CD4-positive, alpha-beta T cell (primary cell): ENCODE measurements around the gene C21orf58. TPM values are rescaled to one million over a fixed set of nuclear protein-coding genes. Genes with fewer than 3 reads are reported as not detected.

ENCODE experiments used
- ATAC-seq: fragments of 200-7000 bp; cut with Tn5 transposase; one replicate; pipeline ENCODE4 v1.10.0; 2022; ENCODE audit warnings: mild to moderate bottlenecking; ENCODE audit not compliant: poor library complexity
- CTCF ChIA-PET: fragments of 350-600 bp; sonication (Branson Sonifier 250); formaldehyde crosslinking; loops from one replicate; lab custom pipeline; 2021; ENCODE audit warnings: antibody characterized with exemption, inconsistent platforms; lab: Charles Lee
- POLR2A ChIA-PET: fragments of 350-600 bp; sonication (Branson Sonifier 250); formaldehyde crosslinking; loops from one replicate; lab custom pipeline; 2021; ENCODE audit warnings: antibody characterized with exemption, inconsistent platforms; lab: Charles Lee
- DNase-seq, 14 experiments: peaks; one replicate each; pipeline ENCODE4 v3.0.0-alpha.2; 2013 to 2020; ENCODE audit warnings: mixed read lengths in 2 of 14
- H3K27ac ChIP-seq, 2 donors: one replicate each; pipeline versions ENCODE4 v1.5.1 to v1.7.0; 2013; ENCODE audit warnings: low read length in 2 of 2, low read depth in 1 of 2, mild to moderate bottlenecking in 1 of 2
- H3K27me3 ChIP-seq, 2 experiments: 1 replicate in 1 of 2; 2 replicates in 1 of 2; pipeline versions ENCODE4 v1.6.1 to v1.7.0; 2013; ENCODE audit warnings: low read length in 2 of 2, control low read depth in 1 of 2, mild to moderate bottlenecking in 1 of 2, moderate library complexity in 1 of 2; ENCODE audit not compliant: insufficient read depth in 2 of 2, control insufficient read depth in 1 of 2
- H3K36me3 ChIP-seq: one replicate; pipeline ENCODE4 v1.6.1; 2013; ENCODE audit warnings: low read length, control low read depth; ENCODE audit not compliant: insufficient read depth
- H3K4me1 ChIP-seq: one replicate; pipeline ENCODE4 v1.6.1; 2013; ENCODE audit warnings: low read length, control low read depth; ENCODE audit not compliant: insufficient read depth
- H3K4me3 ChIP-seq: one replicate; pipeline ENCODE4 v1.5.1; 2013; ENCODE audit warnings: mild to moderate bottlenecking, low read length, moderate library complexity
- H3K9me3 ChIP-seq, 2 experiments: 1 replicate in 1 of 2; 2 replicates in 1 of 2; pipeline versions ENCODE4 v1.6.1 to v1.7.0; 2013; ENCODE audit warnings: low read length in 2 of 2, mild to moderate bottlenecking in 2 of 2, control low read depth in 1 of 2, moderate library complexity in 1 of 2; ENCODE audit not compliant: control insufficient read depth in 1 of 2, insufficient read depth in 1 of 2
- H3K27ac Mint-ChIP-seq: one replicate; pipeline ENCODE4 v1.8.0; 2020; ENCODE audit warnings: mixed read lengths
- H3K27me3 Mint-ChIP-seq: one replicate; pipeline ENCODE4 v1.8.0; 2021; ENCODE audit warnings: mixed read lengths
- H3K36me3 Mint-ChIP-seq: one replicate; pipeline ENCODE4 v1.8.0; 2021; ENCODE audit warnings: low read depth, mixed read lengths
- H3K4me1 Mint-ChIP-seq: one replicate; pipeline ENCODE4 v1.8.0; 2021; ENCODE audit warnings: low read depth, mixed read lengths
- H3K4me3 Mint-ChIP-seq: one replicate; pipeline ENCODE4 v1.8.0; 2020; ENCODE audit warnings: mild to moderate bottlenecking, mixed read lengths
- H3K9me3 Mint-ChIP-seq: one replicate; pipeline ENCODE4 v1.8.0; 2020; ENCODE audit warnings: mixed read lengths
- CTCF ChIP-seq: fragments of 200-600 bp; IDR thresholded peaks from one replicate; pipeline ENCODE4 v1.8.0; 2022; ENCODE audit warnings: antibody characterized with exemption, mild to moderate bottlenecking
- intact Hi-C, 2 experiments: fragments of 100-400 bp; cut with DNase I in 1 of 2; cut with micrococcal nuclease in 1 of 2; formaldehyde crosslinking; loops; one replicate each; pipeline versions ENCODE4 v1.15.1 to v1.9.0; 2023 to 2025; cut with DNase I, micrococcal nuclease
- total RNA-seq, 174 experiments: library from RNA in 2 of 174; stranded (reverse) in 2 of 174; gene quantifications; one replicate each; pipeline ENCODE4 v1.2.3 and lab custom pipeline; 2021 to 2026

C21orf58 gene
- total RNA-seq, 2 experiments from 2014 or later, result 2.0 to 2.8 TPM

DNA sequence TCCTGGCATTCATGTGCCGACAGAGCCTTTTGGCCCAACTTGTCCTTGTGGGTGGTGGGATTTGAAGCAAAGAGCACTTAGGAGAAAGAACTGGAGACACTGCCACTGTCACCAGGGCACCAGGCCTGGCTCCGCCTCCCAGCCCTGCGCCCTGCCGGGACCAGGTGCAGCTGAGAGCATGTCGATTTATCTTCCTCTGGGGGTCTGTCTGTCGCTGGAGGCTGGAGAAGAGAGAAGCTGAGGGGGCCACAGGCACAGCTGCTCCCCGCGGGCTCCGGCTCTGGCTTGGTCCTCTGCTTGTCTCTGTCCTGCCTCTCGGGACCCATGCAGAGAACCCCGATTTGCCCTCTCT lies 28.5 kb upstream of the C21orf58 start:
- no peaks in the 10 kb centered on the region for H3K4me1 Mint-ChIP-seq
- intact Hi-C loops, result no loop called here
- POLR2A ChIA-PET, result no interaction called here
- peaks cover 87% of the 10 kb centered on the region for H3K36me3 Mint-ChIP-seq
- no peaks in the 10 kb centered on the region for H3K27me3 Mint-ChIP-seq
- no peak overlapping the region for H3K27ac ChIP-seq
- no peaks in the 10 kb centered on the region for H3K27me3 ChIP-seq
- ATAC-seq (no peak), DNase-seq (no peak)
- no peaks in the 10 kb centered on the region for H3K4me1 ChIP-seq
- no peak for TF ChIP-seq CTCF
- H3K36me3 ChIP-seq, result peaks cover 95% of the 10 kb centered on the region
- CTCF ChIA-PET, result no interaction called here
- H3K27ac Mint-ChIP-seq, result no peak overlapping the region
- H3K4me3 ChIP-seq, result no peak overlapping the region
- no peaks in the 10 kb centered on the region for H3K9me3 Mint-ChIP-seq
- peaks cover 0 to 4% of the 10 kb centered on the region in 2 experiments for H3K9me3 ChIP-seq
- no peak overlapping the region for H3K4me3 Mint-ChIP-seq

DNA sequence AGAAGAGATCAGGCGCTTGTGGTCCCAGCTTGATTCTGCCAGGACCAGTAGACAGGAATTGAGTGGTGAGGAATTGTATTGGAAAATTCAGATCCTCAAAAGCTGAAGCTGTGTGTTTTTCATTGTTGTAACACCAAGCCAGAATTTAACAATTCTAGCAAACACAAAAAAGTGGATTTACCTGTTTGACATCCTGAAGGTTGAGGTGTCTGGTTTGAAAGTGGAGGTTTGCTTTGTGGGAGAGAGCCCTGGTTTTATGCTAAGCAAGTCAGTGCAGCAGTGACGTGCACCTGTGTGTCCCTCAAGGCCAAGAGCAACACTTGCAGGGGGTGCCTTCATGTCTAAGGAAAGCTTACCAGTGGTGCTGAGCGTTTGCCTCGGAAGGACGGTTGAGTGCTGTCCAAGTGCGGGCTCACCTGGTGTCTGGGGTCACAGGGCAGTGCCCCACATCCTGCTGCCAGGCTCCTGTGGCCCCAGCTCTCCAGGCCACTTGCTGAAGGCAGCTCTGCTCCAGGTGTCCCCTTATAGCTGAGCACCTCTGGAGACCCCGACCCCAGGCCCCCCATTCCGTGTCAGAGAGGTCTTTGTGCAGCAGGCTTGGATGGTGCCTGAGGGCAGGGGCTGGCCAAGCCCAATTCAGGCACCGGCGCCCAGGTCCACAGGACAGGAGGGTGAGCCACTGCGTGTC lies 27.9 kb upstream of the C21orf58 start:
- no peaks in the 10 kb centered on the region for H3K9me3 Mint-ChIP-seq
- no peaks in the 10 kb centered on the region for H3K27me3 ChIP-seq
- no peak for TF ChIP-seq CTCF
- peaks cover 87% of the 10 kb centered on the region for H3K36me3 Mint-ChIP-seq
- H3K27ac Mint-ChIP-seq, result no peak overlapping the region
- ChIA-PET POLR2A (no interaction called here), CTCF (no interaction called here)
- H3K4me1 ChIP-seq, result no peaks in the 10 kb centered on the region
- ATAC-seq, result no peak
- no peak overlapping the region for H3K4me3 Mint-ChIP-seq
- no peak overlapping the region for H3K27ac ChIP-seq
- no peak overlapping the region for H3K4me3 ChIP-seq
- DNase-seq, result no peak
- H3K4me1 Mint-ChIP-seq, result no peaks in the 10 kb centered on the region
- H3K36me3 ChIP-seq, result peaks cover 95% of the 10 kb centered on the region
- H3K9me3 ChIP-seq, result peaks cover 0 to 4% of the 10 kb centered on the region in 2 experiments
- intact Hi-C loops, result no loop called here
- no peaks in the 10 kb centered on the region for H3K27me3 Mint-ChIP-seq

DNA sequence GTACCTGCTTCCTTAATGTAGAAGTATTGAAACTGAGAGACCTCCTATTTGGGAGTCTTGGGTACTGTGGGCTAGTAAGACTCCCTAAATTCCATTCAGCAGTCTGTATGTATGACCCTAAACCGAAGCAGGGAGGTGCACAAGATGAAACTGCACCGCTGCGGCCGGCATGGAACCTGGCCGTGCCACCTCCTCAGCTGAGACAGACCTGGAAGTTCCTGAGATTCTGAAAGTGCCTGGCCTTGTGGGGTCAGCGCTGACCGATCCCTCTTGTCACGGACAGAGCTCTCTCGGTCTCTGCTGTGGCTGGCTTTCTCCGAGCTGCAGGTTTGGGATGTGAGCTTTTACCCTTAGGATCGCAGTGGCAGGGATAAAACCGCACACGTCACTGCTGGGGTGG lies 27.3 kb upstream of the C21orf58 start:
- ChIA-PET POLR2A (no interaction called here), CTCF (no interaction called here)
- no peaks in the 10 kb centered on the region for H3K4me1 Mint-ChIP-seq
- no peak overlapping the region for H3K4me3 Mint-ChIP-seq
- H3K27me3 Mint-ChIP-seq, result no peaks in the 10 kb centered on the region
- no peak for ATAC-seq
- Histone ChIP-seq H3K27ac (no peak overlapping the region), H3K27me3 (no peaks in the 10 kb centered on the region), H3K4me3 (no peak overlapping the region), H3K4me1 (no peaks in the 10 kb centered on the region), H3K36me3 (peaks cover 95% of the 10 kb centered on the region), H3K9me3 (peaks cover 0 to 4% of the 10 kb centered on the region in 2 experiments)
- no peak for TF ChIP-seq CTCF
- no peaks in the 10 kb centered on the region for H3K9me3 Mint-ChIP-seq
- DNase-seq, result no peak
- peaks cover 85% of the 10 kb centered on the region for H3K36me3 Mint-ChIP-seq
- H3K27ac Mint-ChIP-seq, result no peak overlapping the region
- intact Hi-C loops, result no loop called here
